GM06990 (cell line): ENCODE data around the gene PLA2G4D.

ENCODE experiments used
- DNase-seq: peaks from one replicate; pipeline ENCODE4 v3.0.0-alpha.2; 2011; ENCODE audit not compliant: insufficient read length; ENCODE audit errors: extremely low read depth
- H3K27me3 ChIP-seq: replicated peaks from 2 replicates; pipeline ENCODE4 v1.6.0; 2011; ENCODE audit warnings: low read length; ENCODE audit not compliant: control insufficient read depth, insufficient read depth
- H3K36me3 ChIP-seq: 2 replicates; pipeline ENCODE4 v1.5.1; 2011; ENCODE audit warnings: low read length; ENCODE audit not compliant: control insufficient read depth, insufficient read depth
- H3K4me3 ChIP-seq: replicated peaks from 2 replicates; pipeline ENCODE4 v1.5.1; 2011; ENCODE audit warnings: low read depth, mild to moderate bottlenecking, control low read depth, low read length
- TF ChIP-seq, protein P1 (sequence below): IDR thresholded peaks from 2 replicates; pipeline ENCODE4 v1.5.1; 2011; ENCODE audit warnings: low read length, control low read depth, mild to moderate bottlenecking, inconsistent platforms; ENCODE audit not compliant: insufficient read depth, poor library complexity, severe bottlenecking

PLA2G4D gene

DNA sequence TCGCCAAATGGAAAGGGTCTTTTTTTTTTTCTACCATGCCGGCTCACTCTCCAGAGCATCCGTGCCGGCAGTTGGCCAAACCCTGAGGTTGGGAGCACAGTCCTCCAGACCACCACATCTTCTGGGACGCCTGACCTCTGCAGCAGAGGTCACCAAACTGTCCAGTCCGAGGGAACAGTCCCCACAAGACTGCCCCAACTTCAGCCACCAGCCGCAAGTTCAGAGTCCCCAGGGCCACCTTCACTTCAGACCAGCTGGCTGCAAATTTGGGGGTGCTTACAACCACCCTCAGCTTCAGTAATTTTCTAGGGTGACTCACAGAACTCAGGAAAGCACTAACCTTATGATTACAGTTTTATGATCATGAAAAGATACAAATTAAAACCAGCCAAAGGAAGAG, 28.9 kb downstream of the PLA2G4D start:
- Histone ChIP-seq H3K4me3 (no peak overlapping the region), H3K27me3 (no peaks in the 10 kb centered on the region; the same call in 1 of the 2 replicates)
- TF ChIP-seq, protein P1, sequence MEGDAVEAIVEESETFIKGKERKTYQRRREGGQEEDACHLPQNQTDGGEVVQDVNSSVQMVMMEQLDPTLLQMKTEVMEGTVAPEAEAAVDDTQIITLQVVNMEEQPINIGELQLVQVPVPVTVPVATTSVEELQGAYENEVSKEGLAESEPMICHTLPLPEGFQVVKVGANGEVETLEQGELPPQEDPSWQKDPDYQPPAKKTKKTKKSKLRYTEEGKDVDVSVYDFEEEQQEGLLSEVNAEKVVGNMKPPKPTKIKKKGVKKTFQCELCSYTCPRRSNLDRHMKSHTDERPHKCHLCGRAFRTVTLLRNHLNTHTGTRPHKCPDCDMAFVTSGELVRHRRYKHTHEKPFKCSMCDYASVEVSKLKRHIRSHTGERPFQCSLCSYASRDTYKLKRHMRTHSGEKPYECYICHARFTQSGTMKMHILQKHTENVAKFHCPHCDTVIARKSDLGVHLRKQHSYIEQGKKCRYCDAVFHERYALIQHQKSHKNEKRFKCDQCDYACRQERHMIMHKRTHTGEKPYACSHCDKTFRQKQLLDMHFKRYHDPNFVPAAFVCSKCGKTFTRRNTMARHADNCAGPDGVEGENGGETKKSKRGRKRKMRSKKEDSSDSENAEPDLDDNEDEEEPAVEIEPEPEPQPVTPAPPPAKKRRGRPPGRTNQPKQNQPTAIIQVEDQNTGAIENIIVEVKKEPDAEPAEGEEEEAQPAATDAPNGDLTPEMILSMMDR, result no peak

DNA sequence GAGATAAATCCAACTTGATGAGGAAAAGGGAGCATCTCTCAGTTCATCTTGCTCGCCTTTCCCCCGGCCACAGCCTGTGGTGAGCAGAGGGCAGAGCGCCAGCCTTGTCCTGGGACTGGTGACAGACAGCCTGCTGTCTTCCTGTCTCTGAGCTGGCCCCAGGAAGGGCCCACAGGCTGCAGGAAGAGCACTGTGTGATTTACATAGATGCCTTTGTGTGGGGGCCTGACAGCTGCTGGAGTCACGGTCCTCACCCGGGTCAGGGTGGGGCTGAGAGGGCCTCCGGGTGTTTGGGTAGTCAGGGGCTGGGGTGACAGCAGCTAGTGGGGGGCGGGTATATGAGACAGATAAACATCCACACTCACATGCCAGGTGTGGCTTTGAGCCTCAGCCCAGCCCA, 29.3 kb downstream of the PLA2G4D start:
- no peaks in the 10 kb centered on the region for H3K36me3 ChIP-seq
- no peak for DNase-seq
- H3K4me3 ChIP-seq, result no peak overlapping the region
- TF ChIP-seq, protein P1, result no peak
- no peaks in the 10 kb centered on the region; the same call in 1 of the 2 replicates for H3K27me3 ChIP-seq

More for the DNA sequence above, 28.9 kb downstream of the PLA2G4D start:
- DNase-seq, result no peak
- H3K36me3 ChIP-seq, result no peaks in the 10 kb centered on the region

GRCh38 chr15:42064271-42064670, 30.1 kb downstream of the PLA2G4D start:
- TF ChIP-seq, protein P1, result no peak
- Histone ChIP-seq H3K36me3 (no peaks in the 10 kb centered on the region), H3K4me3 (no peak overlapping the region), H3K27me3 (no peaks in the 10 kb centered on the region; the same call in 1 of the 2 replicates)
- no peak for DNase-seq

DNA sequence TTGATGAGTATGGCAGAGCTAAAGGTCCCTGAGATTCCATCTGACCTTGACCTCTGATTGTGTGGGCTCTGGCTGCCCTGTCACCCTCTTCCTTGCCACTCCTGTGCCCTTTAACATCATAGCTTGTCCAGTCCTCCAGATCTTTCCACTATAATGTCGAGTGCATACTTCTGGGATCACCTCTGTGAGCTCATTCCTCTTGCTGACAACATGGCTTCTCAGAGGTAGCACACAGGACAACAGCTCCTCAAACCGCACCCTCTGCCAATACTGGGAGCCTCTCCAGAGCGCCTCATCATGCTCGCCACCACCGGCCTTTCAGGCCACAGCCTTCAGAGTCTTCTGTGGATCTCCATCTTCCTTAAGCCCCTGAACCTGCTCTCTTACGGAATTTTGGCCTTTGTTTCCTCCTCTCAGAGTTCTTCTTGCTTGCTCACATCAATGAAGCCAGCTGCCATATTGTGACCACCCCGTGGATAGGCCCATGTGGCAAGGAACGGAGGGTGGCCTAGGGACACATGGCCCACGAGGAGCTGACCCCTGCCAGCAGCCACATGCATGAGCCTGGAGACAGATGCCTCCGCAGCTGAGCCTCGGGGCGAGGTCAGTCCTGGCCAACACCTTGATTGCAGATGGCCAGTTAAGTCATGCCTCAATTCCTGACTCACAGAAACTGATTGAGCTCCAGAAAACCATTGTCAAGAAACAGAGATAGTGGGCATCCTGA, 31.1 kb downstream of the PLA2G4D start:
- no peak overlapping the region for H3K4me3 ChIP-seq
- no peaks in the 10 kb centered on the region for H3K36me3 ChIP-seq
- no peaks in the 10 kb centered on the region; the same call in 1 of the 2 replicates for H3K27me3 ChIP-seq
- no peak for DNase-seq
- TF ChIP-seq, protein P1, result no peak

- TF ChIP-seq, protein P1, result no peak
- Histone ChIP-seq H3K27me3 (no peaks in the 10 kb centered on the region; the same call in 1 of the 2 replicates), H3K4me3 (no peak overlapping the region), H3K36me3 (no peaks in the 10 kb centered on the region)
- DNase-seq, result no peak
Measured at GRCh38 chr15:42062284-42062806, 32.0 kb downstream of the PLA2G4D start.
